A549 (cell line): ENCODE results near the gene SLC1A2.

ENCODE experiments used
- CTCF ChIP-seq: fragments of >200 bp; sonication (Bioruptor Twin); formaldehyde crosslinking; IDR thresholded peaks from 3 replicates; pipeline ENCODE4 v1.5.1; 2016
- FOXS1 ChIP-seq: fragments of 250-450 bp; sonication (Bioruptor Pico); IDR thresholded peaks from 2 replicates; pipeline ENCODE4 v1.5.0; 2020; ENCODE audit warnings: mild to moderate bottlenecking, moderate library complexity
- HMGXB4 ChIP-seq: fragments of 250-450 bp; sonication (Bioruptor Pico); IDR thresholded peaks from 2 replicates; pipeline ENCODE4 v1.5.0; 2021; ENCODE audit warnings: mild to moderate bottlenecking, moderate library complexity, borderline replicate concordance
- MAX ChIP-seq: IDR thresholded peaks from 2 replicates; pipeline ENCODE4 v1.6.1; 2012
- POLR2A ChIP-seq: IDR thresholded peaks from 2 replicates; pipeline ENCODE4 v1.6.1; 2012; ENCODE audit warnings: mild to moderate bottlenecking, low read length
- RAD21 ChIP-seq, 2 experiments: fragments of >200 bp in 1 of 2; sonication (Bioruptor Twin) in 1 of 2; formaldehyde crosslinking in 1 of 2; IDR thresholded peaks in 1 of 2; conservative IDR thresholded peaks in 1 of 2; 2 replicates in 1 of 2; 3 replicates in 1 of 2; pipeline ENCODE4 v1.6.1; 2012 to 2018; ENCODE audit warnings: inconsistent platforms in 1 of 2
- REST ChIP-seq: fragments of 200-600 bp; sonication (generic); IDR thresholded peaks from 2 replicates; pipeline ENCODE4 v1.6.1; 2016; ENCODE audit warnings: antibody characterized with exemption, mild to moderate bottlenecking, moderate library complexity

GRCh38 chr11:35387111-35387982 lies 32.0 kb downstream of the SLC1A2 start:
- no peak for TF ChIP-seq CTCF
- no peak for TF ChIP-seq FOXS1 (CRISPR knock-in tag)
- no peak for TF ChIP-seq RAD21 (conservative IDR thresholded peaks at IDR 0.05 in 1 of 2, IDR thresholded peaks at IDR 0.05 in 1 of 2)
- no peak for TF ChIP-seq MAX
- no peak for TF ChIP-seq REST
- TF ChIP-seq HMGXB4 (CRISPR knock-in tag): no peak
- no peak for TF ChIP-seq POLR2A
